Measurements from ENCODE around the gene TOP2B.

DNA sequence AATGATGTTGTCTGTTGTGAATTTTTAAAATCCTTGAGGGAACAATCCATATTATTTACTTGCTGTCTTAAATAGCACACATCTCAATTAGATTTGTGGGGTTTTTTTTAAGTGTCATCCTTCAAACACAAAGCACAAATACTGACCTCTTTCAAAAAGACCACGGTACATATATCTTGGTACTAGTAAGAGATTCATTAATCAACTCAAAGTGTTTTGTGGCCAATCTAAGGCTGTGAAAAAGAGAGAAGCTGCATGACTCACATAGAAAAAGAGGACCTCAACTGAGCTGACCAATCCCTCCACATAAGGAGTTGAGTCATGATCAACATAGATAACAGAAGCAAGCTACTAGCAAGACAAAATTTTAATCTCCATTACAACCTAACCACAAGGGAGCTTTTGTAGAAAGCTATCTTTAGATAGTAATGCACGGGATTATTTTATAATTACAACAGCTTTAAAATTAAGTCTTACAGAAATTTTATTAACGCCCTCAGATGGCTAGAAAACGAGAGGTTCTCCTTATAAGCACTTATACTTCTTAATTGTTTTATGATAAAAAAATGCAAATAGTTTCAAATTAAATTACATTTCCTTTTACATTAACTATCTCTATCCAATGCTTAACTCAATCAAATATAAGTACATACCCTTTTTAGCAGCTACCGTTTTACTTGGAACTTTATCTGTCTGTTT lies 60.5 kb downstream of the TOP2B start:
- TF ChIP-seq, protein P1, sequence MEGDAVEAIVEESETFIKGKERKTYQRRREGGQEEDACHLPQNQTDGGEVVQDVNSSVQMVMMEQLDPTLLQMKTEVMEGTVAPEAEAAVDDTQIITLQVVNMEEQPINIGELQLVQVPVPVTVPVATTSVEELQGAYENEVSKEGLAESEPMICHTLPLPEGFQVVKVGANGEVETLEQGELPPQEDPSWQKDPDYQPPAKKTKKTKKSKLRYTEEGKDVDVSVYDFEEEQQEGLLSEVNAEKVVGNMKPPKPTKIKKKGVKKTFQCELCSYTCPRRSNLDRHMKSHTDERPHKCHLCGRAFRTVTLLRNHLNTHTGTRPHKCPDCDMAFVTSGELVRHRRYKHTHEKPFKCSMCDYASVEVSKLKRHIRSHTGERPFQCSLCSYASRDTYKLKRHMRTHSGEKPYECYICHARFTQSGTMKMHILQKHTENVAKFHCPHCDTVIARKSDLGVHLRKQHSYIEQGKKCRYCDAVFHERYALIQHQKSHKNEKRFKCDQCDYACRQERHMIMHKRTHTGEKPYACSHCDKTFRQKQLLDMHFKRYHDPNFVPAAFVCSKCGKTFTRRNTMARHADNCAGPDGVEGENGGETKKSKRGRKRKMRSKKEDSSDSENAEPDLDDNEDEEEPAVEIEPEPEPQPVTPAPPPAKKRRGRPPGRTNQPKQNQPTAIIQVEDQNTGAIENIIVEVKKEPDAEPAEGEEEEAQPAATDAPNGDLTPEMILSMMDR (tag by site-specific recombination; IDR thresholded peaks at IDR 0.05) = no peak
- TF ChIP-seq, protein P2, sequence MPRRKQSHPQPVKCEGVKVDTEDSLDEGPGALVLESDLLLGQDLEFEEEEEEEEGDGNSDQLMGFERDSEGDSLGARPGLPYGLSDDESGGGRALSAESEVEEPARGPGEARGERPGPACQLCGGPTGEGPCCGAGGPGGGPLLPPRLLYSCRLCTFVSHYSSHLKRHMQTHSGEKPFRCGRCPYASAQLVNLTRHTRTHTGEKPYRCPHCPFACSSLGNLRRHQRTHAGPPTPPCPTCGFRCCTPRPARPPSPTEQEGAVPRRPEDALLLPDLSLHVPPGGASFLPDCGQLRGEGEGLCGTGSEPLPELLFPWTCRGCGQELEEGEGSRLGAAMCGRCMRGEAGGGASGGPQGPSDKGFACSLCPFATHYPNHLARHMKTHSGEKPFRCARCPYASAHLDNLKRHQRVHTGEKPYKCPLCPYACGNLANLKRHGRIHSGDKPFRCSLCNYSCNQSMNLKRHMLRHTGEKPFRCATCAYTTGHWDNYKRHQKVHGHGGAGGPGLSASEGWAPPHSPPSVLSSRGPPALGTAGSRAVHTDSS (tag by site-specific recombination; IDR thresholded peaks at IDR 0.05) = no peak
- TF ChIP-seq ZNF133 (tag by site-specific recombination; IDR thresholded peaks at IDR 0.05) = no peak
- no peak for TF ChIP-seq ZNF146 (tag by site-specific recombination; IDR thresholded peaks at IDR 0.05)
- no peak for TF ChIP-seq ZNF423 (tag by site-specific recombination; IDR thresholded peaks at IDR 0.05)
- no peak for TF ChIP-seq YY1 (tag by site-specific recombination; IDR thresholded peaks at IDR 0.05)
- TF ChIP-seq ZNF623 (tag by site-specific recombination; IDR thresholded peaks at IDR 0.05) = no peak
- no peak for TF ChIP-seq REST (tag by site-specific recombination; IDR thresholded peaks at IDR 0.05)
- TF ChIP-seq HOXA7 (CRISPR knock-in tag; IDR thresholded peaks at IDR 0.05; ENCODE audit: borderline replicate concordance) = no peak

Data from HEK293 (cell line).